Measurements from ENCODE around the gene LRBA. TPM values are rescaled to one million over a fixed set of nuclear protein-coding genes. Genes with fewer than 3 reads are reported as not detected.

Gene LRBA
- total and polyA plus RNA-seq, 3 donors from 2014 or later = 24.6 to 61.1 (median 60.8) TPM

DNA sequence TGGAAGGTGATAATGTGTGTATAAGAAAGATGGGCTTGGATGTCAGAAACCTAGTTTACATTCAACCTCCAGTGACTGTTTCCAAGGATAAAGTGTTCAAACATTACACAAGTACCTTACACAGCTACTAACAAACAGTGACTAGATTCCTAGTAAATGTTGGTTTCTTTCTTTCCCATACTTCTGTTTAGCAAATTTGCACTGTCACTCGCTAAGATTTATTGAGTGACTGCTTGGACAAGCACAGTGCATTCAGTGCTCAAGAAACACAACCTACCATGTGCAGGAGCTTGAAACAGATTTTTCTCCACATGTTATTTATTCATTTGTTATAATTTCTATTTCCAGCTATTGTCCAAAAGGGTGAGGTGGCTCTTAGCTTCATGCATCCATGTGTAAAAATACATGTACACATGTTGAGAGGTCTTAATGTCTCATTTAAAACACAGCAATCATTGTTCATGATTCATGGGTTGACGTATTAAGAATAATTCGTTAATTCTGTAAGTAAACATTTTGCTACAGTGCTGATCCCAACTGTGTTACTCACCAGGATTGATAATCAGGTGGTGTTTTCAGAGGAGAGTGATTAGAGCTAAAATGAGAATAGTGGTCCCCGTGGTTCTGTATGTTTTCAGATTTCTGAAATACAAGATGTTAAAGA lies 783.8 kb downstream of the LRBA start:
- intact Hi-C loops (cut with DNase I; ENCODE audit: low total_unique reads) = no loop called here
- no peaks in the 10 kb centered on the region for H3K36me3 ChIP-seq (ENCODE audit: low read depth, missing control alignments)
- no peaks in the 10 kb centered on the region for H3K4me1 ChIP-seq
- no peak for TF ChIP-seq POLR2A (IDR thresholded peaks at IDR 0.05)
- TF ChIP-seq, protein P1, sequence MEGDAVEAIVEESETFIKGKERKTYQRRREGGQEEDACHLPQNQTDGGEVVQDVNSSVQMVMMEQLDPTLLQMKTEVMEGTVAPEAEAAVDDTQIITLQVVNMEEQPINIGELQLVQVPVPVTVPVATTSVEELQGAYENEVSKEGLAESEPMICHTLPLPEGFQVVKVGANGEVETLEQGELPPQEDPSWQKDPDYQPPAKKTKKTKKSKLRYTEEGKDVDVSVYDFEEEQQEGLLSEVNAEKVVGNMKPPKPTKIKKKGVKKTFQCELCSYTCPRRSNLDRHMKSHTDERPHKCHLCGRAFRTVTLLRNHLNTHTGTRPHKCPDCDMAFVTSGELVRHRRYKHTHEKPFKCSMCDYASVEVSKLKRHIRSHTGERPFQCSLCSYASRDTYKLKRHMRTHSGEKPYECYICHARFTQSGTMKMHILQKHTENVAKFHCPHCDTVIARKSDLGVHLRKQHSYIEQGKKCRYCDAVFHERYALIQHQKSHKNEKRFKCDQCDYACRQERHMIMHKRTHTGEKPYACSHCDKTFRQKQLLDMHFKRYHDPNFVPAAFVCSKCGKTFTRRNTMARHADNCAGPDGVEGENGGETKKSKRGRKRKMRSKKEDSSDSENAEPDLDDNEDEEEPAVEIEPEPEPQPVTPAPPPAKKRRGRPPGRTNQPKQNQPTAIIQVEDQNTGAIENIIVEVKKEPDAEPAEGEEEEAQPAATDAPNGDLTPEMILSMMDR (IDR thresholded peaks at IDR 0.05) = no peak
- DNase-seq = no peak
- H3K27me3 ChIP-seq = no peaks in the 10 kb centered on the region
- no peak overlapping the region for H3K27ac ChIP-seq
- no peak overlapping the region for H3K4me3 ChIP-seq
- no peaks in the 10 kb centered on the region for H3K9me3 ChIP-seq
- WGBS, 2 donors = 89 to 92% methylated on average over 4 of the region's 4 CpGs

DNA sequence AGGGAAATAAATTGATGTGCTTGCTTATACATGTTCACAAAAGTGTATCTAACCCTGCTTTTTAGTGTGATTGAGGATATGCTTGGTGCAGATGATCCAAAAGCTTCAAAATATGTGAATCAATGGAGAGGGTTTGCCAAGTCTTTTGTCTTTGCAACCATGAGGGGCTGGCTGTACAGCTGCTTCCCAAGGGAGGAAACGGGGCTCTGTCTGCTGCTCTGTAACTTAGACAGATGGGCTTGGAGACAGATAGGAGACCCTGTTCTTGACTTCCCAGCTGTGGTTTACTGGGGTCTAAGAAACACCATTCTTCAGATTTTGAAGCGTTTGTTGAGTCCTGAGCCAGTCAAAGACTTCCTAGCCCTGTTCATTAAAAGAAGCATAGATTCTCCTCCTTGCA lies 784.5 kb downstream of the LRBA start:
- Histone ChIP-seq H3K27me3 (no peaks in the 10 kb centered on the region), H3K27ac (no peak overlapping the region), H3K4me3 (no peak overlapping the region), H3K4me1 (no peaks in the 10 kb centered on the region), H3K36me3 (ENCODE audit: low read depth, missing control alignments) (no peaks in the 10 kb centered on the region), H3K9me3 (no peaks in the 10 kb centered on the region)
- intact Hi-C loops (cut with DNase I; ENCODE audit: low total_unique reads) = no loop called here
- whole genome bisulfite sequencing, 2 donors = 81 to 89% methylated on average over 2 of the region's 2 CpGs
- no peak for DNase-seq
- TF ChIP-seq, protein P1 (IDR thresholded peaks at IDR 0.05) = no peak
- TF ChIP-seq POLR2A (IDR thresholded peaks at IDR 0.05) = no peak

DNA sequence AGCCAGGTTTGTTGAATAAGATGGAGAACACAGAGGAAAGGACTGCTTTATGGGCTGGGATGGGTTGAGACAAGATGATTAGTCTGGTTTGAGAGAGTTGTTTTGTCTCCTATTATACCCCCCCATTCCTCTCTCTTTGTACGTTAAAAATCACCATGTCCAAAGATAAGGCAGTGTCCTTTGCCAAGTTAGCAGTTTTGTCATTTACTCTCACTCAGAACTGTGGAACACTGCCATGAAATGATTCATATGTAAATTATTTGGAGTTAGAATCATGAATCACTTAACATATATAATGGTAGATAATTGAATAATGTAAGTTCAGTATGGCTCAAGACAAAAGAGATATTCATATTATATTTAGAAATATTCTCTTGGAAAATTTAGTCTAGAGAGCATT lies 785.6 kb downstream of the LRBA start:
- TF ChIP-seq, protein P1 (IDR thresholded peaks at IDR 0.05) = no peak
- no peak for TF ChIP-seq POLR2A (IDR thresholded peaks at IDR 0.05)
- DNase-seq = no peak
- Histone ChIP-seq H3K36me3 (ENCODE audit: low read depth, missing control alignments) (no peaks in the 10 kb centered on the region), H3K4me1 (no peaks in the 10 kb centered on the region), H3K4me3 (no peak overlapping the region), H3K27me3 (no peaks in the 10 kb centered on the region), H3K9me3 (no peaks in the 10 kb centered on the region), H3K27ac (no peak overlapping the region)
- intact Hi-C loops (cut with DNase I; ENCODE audit: low total_unique reads) = no loop called here
- 24 to 30% methylated on average over 1 of the region's 1 CpG for WGBS, 2 donors

DNA sequence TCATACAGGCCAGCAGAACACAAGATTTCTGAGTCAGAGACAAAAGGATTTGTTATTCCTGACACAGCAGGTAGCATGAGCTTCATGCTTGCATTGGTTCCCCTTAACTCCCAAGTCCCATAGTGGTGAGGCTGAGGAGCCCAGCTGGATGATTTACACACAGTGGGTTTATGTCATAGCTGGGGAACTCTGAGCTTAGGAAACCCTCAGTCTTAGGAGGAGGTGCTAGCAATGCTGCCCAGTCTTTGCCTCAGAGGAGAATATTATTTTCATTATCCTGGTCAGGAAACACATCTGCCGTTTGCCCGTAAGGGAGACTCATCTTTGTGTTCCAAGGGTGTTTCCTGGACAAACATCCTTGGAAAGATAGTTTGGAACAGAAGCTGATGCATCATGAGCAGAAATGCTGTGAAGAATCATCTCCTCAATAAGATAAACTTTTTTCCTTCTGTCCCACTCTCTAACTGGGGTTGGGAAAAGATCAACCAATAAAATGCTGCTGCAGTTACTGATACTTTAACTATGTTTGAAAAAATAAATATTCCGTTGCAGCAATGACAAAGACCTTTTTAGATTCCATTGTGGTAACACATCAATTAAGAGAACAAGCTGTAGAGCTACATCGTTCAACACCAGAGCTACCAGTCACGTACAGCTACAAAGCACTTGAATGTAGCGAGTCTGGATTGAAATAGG lies 790.0 kb downstream of the LRBA start:
- no peak overlapping the region for H3K27ac ChIP-seq
- intact Hi-C loops (cut with DNase I; ENCODE audit: low total_unique reads) = no loop called here
- 90 to 91% methylated on average over 6 of the region's 6 CpGs for WGBS, 2 donors
- no peaks in the 10 kb centered on the region for H3K9me3 ChIP-seq
- no peak overlapping the region for H3K4me3 ChIP-seq
- no peaks in the 10 kb centered on the region for H3K27me3 ChIP-seq
- no peaks in the 10 kb centered on the region for H3K4me1 ChIP-seq
- DNase-seq = no peak
- no peaks in the 10 kb centered on the region for H3K36me3 ChIP-seq (ENCODE audit: low read depth, missing control alignments)
- TF ChIP-seq, protein P1 (IDR thresholded peaks at IDR 0.05) = no peak
- no peak for TF ChIP-seq POLR2A (IDR thresholded peaks at IDR 0.05)

All from testis (tissue), 3 donors.